ENCODE measurements around the gene TMEM121. TPM values are rescaled to one million over a fixed set of nuclear protein-coding genes. Genes with fewer than 3 reads are reported as not detected.
"Not testable (repeated sequence)": the region's sequence is repeated elsewhere in the genome, so short reads cannot be mapped to it uniquely, and the experiment has no call there.

The TMEM121 gene
- total RNA-seq, 2 experiments from 2014 or later = 9.7 to 10.2 TPM

DNA sequence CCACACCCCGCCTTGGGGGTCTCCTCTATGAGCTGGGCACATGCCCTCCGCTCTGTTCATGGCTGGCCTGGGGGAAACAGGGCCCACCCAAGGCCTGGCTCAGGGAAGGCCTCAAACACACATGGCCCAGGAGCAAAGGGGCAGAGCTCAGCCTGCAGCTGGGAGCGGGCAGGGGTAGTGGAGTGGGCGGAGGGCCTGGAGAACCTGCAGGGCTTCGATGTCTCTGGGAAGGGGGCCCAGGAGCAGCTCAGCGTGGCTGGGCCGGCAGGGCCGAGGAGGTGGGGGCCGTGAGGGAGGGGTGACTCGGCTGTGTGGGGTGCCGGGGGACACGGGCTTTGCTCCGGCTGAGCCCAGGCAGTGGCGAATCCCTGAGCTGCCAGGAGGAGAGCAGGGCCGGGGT is 47.5 kb downstream of the TMEM121 start:
- H3K9me3 Mint-ChIP-seq; H3K36me3 Mint-ChIP-seq; DNase-seq; intact Hi-C loops (cut with micrococcal nuclease); H3K4me1 Mint-ChIP-seq (ENCODE audit: low read depth); H3K27me3 Mint-ChIP-seq; POLR2A ChIA-PET; CTCF ChIA-PET; H3K27ac Mint-ChIP-seq; H3K4me3 Mint-ChIP-seq: not testable (repeated sequence)

DNA sequence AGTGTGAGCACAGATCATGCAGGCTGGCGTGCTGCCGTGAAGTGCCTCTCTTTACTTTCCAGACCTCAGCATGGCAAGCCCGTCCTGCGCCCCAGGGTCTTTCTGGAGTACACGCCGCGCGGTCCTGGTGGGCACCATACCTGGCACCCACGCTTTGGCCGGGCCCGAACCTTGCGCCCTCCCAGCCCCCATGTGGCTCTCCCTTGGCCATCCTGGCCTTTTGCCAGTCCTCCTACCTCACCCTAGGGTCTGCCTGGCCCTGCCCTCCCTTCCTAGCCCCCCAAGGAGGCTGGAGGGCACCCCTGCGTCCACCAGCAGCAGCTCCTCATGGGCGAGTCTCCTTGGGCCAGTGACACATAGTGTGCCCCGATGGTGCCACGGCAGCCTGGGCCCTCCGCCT is 48.0 kb downstream of the TMEM121 start:
- POLR2A ChIA-PET; H3K27me3 Mint-ChIP-seq; H3K36me3 Mint-ChIP-seq; intact Hi-C loops (cut with micrococcal nuclease); H3K4me1 Mint-ChIP-seq (ENCODE audit: low read depth); CTCF ChIA-PET; DNase-seq; H3K27ac Mint-ChIP-seq; H3K4me3 Mint-ChIP-seq; H3K9me3 Mint-ChIP-seq: not testable (repeated sequence)

DNA sequence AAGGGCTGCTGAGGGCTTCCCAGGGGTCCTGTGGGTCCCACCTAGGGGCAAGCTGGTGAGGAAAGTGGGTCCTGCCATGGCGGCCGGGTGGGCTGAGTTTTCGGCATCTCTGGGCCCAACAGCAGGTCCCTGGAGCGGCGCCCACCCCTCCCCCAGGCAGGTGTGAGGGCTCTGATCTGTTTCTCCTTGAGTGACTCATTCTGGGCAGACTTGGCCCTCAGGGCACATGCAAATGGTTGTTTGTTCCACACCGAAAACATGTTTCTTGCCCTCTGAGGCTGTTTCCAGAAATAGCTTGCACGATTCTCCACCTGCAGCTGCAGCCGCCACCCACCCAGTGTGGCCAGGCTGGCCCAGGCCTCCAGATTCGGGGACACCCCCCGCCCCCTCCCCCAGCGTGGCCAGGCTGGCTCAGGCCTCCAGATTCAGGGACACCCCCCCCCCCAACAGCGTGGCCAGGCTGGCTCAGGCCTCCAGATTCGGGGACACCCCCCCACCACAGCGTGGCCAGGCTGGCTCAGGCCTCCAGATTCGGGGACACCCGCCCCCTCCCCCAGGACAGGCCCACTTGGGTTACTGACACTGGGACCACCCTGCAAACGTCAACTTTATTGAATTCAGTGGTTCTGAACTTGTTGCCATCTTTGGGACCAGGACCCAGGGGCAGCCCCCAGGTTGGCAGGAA is 48.8 kb downstream of the TMEM121 start:
- CTCF ChIA-PET; H3K4me3 Mint-ChIP-seq; H3K9me3 Mint-ChIP-seq; DNase-seq; H3K27ac Mint-ChIP-seq; intact Hi-C loops (cut with micrococcal nuclease); H3K36me3 Mint-ChIP-seq; POLR2A ChIA-PET; H3K27me3 Mint-ChIP-seq; H3K4me1 Mint-ChIP-seq (ENCODE audit: low read depth): not testable (repeated sequence)

DNA sequence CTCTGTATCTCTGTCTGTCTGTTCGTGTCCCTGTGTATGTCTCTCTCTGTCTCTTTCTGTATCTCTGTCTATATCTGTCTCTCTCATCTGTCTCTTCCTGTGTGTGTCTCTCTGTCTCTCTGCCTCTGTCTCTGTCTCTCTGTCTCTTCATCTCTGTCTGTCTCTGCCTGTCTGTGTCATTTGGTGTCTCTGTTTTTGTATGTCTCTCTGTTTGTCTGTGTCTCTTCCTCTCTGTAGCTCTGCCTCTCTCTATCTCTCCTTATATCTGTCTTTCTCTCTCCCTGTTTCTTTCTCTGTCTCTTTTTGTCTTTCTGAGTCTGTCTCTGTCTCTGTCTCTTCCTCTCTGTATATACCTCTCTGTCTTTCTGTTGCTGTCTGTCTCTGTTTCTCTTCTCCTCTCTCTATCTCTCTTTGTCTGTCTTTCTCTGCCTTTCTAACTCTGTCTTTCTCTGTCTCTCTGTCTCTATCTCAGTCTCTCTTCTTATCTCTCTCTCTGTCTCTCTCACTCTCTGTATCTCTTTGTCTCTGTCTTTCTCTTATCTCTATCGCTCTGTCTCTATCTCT is 50.2 kb downstream of the TMEM121 start:
- Mint-ChIP-seq H3K27ac (no peak overlapping the region), H3K36me3 (no peaks in the 10 kb centered on the region), H3K9me3 (no peaks in the 10 kb centered on the region), H3K4me3 (no peak overlapping the region), H3K4me1 (ENCODE audit: low read depth) (no peaks in the 10 kb centered on the region), H3K27me3 (no peaks in the 10 kb centered on the region)
- intact Hi-C loops (cut with micrococcal nuclease) = no loop called here
- POLR2A ChIA-PET = no interaction called here
- DNase-seq = no peak
- CTCF ChIA-PET = no interaction called here

DNA sequence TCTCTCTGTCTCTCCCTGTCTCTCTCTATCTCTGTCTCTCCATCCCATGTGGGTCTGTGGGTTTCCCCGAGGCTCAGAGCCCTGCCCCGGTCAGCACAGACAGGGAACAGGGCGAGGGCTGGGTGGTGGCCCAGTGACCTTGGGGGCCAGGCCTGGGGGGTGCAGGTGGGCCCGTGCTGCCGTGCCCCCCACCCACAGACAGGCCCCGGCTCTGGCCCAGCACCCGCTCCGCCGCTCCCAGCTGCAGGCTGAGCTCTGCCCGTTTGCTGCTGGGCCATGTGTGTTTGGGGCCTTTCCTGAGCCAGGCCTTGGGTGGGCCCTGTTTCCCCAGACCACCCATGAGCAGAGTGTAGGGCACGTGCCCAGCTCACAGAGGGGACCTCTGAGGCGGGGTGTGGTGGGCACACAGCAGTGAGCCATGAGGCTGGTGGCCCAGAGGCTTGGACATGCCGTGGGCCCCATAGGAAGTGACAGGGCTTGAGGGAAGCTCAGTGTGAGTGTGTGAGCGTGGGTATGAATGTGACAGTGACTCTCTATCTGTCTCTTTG is 51.0 kb downstream of the TMEM121 start:
- Mint-ChIP-seq H3K27ac (no peak overlapping the region), H3K27me3 (no peaks in the 10 kb centered on the region), H3K36me3 (no peaks in the 10 kb centered on the region), H3K4me3 (no peak overlapping the region), H3K9me3 (no peaks in the 10 kb centered on the region), H3K4me1 (ENCODE audit: low read depth) (no peaks in the 10 kb centered on the region)
- CTCF ChIA-PET = no interaction called here
- intact Hi-C loops (cut with micrococcal nuclease) = no loop called here
- POLR2A ChIA-PET = no interaction called here
- DNase-seq = no peak

DNA sequence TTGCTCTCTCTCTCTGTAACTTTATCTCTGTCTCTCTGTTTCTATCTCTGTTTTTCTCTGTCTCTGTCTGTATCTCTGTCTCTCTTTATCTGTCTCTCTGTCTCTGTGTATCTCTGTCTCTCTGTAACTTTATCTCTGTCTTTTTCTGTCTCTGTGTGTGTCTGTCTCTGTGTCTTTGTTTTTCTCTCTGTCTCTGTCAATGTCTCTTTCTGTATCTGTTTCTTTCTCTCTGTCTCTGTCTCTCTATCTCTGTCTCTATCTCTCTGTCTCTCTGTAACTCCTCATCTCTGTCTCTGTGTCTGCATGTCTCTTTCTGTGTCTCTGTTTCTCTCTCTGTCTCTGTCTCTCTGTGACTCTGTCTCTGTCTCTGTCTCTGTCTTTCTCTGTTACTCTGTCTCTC is 51.7 kb downstream of the TMEM121 start:
- no peaks in the 10 kb centered on the region for H3K4me1 Mint-ChIP-seq (ENCODE audit: low read depth)
- H3K9me3 Mint-ChIP-seq = no peaks in the 10 kb centered on the region
- POLR2A ChIA-PET = no interaction called here
- no peaks in the 10 kb centered on the region for H3K36me3 Mint-ChIP-seq
- DNase-seq = no peak
- no peak overlapping the region for H3K27ac Mint-ChIP-seq
- CTCF ChIA-PET = no interaction called here
- no peak overlapping the region for H3K4me3 Mint-ChIP-seq
- intact Hi-C loops (cut with micrococcal nuclease) = no loop called here
- no peaks in the 10 kb centered on the region for H3K27me3 Mint-ChIP-seq

DNA sequence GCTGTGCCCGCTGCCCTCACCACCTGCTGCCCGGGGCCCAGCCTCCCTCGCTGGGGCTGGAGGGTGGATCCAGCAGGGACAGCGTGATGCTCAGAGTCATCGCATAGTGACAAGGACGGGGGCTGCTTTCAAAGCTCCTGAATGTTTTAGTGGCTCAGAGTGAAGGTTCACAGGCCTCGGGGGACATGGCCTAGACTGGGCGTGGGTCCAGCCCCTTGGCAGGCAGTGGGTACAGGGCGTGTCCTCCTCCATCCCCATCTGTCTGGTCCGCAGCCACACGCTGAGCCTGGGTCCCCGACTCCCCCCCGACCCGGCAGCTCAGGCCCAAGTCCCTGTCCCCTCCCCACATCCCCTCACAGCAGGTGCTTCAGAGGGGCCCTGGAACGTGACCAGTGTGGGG is 52.8 kb downstream of the TMEM121 start:
- CTCF ChIA-PET; POLR2A ChIA-PET; H3K27me3 Mint-ChIP-seq; H3K27ac Mint-ChIP-seq; H3K4me3 Mint-ChIP-seq; H3K9me3 Mint-ChIP-seq; DNase-seq; H3K36me3 Mint-ChIP-seq; H3K4me1 Mint-ChIP-seq (ENCODE audit: low read depth); intact Hi-C loops (cut with micrococcal nuclease): not testable (repeated sequence)

Other genes starting within 250 kb of the TMEM121 start
- gene BRF1, start 225.6 kb upstream of the TMEM121 start, total RNA-seq = 10 to 100 TPM; 25.5 to 27.4 TPM
- 10 to 100 TPM; 32.3 to 36.6 TPM for gene PACS2, start 211.8 kb upstream of the TMEM121 start, total RNA-seq
- under 1 TPM; 0.83 to 0.90 TPM for gene TEX22, start 128.0 kb upstream of the TMEM121 start, total RNA-seq
- 100 to 1,000 TPM; 107 to 109 TPM for gene MTA1, start 106.8 kb upstream of the TMEM121 start, total RNA-seq
- gene CRIP2, start 51.8 kb upstream of the TMEM121 start, total RNA-seq = 1 to 10 TPM; 2.7 to 2.8 TPM
- 100 to 1,000 TPM; 390 to 397 TPM for gene CRIP1, start 39.7 kb upstream of the TMEM121 start, total RNA-seq
- gene TEDC1, start 35.3 kb upstream of the TMEM121 start, total RNA-seq = 10 to 100 TPM; 40.2 to 44.8 TPM